Liver (tissue), 2 donors: ENCODE data around the gene PSEN2.

ENCODE experiments used
- CTCF ChIP-seq: fragments of 150-350 bp; IDR thresholded peaks from 2 replicates; pipeline ENCODE4 v1.5.1; 2017; ENCODE audit warnings: improper control_type of control experiment, low read depth, low read length; ENCODE audit not compliant: missing input control
- TF ChIP-seq, protein P1 (sequence below): IDR thresholded peaks from 2 replicates; pipeline ENCODE4 v1.6.1; 2016; ENCODE audit warnings: antibody characterized with exemption, mild to moderate bottlenecking
- donor health status: healthy.

- no peak for TF ChIP-seq CTCF
- TF ChIP-seq, protein P1, sequence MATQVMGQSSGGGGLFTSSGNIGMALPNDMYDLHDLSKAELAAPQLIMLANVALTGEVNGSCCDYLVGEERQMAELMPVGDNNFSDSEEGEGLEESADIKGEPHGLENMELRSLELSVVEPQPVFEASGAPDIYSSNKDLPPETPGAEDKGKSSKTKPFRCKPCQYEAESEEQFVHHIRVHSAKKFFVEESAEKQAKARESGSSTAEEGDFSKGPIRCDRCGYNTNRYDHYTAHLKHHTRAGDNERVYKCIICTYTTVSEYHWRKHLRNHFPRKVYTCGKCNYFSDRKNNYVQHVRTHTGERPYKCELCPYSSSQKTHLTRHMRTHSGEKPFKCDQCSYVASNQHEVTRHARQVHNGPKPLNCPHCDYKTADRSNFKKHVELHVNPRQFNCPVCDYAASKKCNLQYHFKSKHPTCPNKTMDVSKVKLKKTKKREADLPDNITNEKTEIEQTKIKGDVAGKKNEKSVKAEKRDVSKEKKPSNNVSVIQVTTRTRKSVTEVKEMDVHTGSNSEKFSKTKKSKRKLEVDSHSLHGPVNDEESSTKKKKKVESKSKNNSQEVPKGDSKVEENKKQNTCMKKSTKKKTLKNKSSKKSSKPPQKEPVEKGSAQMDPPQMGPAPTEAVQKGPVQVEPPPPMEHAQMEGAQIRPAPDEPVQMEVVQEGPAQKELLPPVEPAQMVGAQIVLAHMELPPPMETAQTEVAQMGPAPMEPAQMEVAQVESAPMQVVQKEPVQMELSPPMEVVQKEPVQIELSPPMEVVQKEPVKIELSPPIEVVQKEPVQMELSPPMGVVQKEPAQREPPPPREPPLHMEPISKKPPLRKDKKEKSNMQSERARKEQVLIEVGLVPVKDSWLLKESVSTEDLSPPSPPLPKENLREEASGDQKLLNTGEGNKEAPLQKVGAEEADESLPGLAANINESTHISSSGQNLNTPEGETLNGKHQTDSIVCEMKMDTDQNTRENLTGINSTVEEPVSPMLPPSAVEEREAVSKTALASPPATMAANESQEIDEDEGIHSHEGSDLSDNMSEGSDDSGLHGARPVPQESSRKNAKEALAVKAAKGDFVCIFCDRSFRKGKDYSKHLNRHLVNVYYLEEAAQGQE: no peak
These were observed 17.6 kb downstream of the PSEN2 start for GRCh38 chr1:226888021-226888420.
